GM18868 (cell line): ENCODE results near the gene RET.
A peak's percentile ranks its signal among the peaks of the same experiment; 100 is the strongest.
"Not testable (repeated sequence)": the region's sequence is repeated elsewhere in the genome, so short reads cannot be mapped to it uniquely, and the experiment has no call there.

Source experiments
- ATAC-seq: cut with Tn5 transposase; IDR thresholded peaks from one replicate; pipeline ENCODE4 v1.9.1; 2021; ENCODE audit warnings: mild to moderate bottlenecking, moderate library complexity; ENCODE audit not compliant: unreplicated experiment

The RET gene

DNA sequence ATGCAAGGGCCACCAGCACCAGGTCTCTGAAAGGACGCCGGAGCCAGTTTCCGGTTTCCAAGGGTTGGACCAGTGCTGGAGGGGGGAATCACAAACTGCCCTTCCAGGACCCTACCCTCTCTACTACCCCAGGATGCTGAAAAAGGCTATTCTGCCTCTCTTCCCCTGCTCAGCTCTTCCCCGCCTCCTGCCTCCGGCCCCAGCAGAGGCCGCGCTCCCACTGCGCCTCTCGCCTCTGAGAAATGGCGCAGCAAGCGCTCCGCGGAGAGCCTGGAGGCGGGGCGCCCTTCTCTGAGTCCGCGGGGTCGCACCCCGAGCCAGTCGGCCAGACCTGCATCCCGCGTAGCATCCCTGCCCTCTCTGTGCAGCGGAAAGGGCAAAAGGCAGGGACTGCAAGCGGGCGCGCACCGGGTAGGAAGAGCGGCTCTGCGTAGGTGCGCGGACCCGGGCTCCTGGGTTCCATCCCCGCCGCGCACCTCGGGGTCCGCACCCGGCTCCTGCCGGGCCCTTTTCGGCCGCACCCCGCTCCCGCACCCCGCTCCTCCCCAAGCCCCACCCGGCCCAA is 476 bp upstream of the RET start:
- ATAC-seq, result no peak

DNA sequence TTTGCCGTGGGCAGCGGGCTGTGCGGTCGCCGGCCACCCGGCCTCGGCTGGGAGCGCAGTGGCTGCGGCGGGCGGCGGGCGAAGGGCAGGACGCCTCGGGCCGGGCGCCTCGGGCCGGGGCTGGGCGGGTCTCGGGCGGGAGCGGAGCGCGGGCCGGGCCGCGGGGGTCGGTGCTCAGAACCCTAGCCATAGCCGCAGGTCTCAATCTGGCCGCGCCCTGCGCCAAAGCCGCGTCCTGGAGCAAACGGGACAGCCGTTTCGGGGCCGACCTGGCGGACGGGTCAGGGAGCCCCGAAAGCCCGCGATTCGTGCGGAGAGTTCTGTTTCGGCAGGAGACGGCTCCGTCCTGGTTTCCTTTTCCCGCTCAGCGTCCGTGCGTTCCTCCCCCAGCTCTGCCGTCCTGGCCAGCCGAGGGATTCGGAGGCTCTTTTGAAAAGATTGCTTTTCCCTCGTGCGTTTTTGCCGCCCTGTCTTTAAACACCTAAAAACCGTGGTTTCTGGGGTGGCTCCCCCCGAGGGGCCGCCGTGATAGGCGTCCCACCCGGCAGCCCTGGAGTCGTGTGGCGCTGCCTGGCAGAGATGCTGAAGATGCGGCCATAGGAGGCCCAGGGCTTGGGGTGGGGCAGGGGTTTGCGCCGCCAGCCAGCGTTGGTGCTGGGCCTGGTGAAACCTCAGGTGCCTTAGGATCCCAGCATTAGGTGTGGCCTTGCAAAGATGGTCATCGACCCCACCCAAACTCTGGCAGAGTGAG is 727 bp downstream of the RET start:
- no peak for ATAC-seq

DNA sequence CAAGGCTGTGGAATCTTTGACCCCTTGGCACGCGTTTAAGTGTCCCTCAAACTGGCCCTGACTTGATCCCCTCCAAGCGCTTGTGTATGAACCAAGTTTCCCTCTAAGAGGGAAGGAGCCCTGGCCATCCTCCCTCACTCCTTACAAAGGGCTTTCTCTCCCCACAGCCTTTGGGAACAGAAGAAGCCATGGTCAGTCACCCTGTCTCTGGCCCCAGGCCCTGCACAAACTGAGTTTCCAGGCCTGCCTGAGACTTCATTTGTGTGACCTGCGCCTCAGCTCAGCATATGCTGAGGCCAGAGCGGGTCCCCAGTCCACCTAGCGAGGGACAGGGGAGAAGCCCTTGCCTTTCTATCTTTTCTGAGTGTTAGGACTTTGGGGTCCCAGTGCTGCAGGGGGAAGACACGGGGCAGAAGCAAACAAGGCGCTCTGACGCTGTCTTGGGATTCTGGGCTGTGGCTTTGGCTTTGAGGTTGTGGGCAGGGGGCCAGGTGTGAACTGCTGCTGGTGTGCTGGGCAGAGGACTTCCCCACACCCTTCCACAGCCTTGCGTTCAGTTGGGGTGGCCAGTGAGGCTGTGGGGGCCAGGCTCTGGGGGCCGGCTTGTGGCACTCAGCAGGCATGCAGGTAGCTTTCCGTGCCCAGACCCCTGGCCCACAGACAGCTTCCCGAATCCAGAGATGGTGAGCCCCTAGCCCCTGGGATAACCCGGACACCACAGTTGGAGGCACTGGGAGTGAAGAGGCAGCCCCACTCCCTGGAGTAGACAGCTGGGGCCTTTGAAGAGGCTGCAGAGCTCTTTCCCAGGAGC is 1.5 kb downstream of the RET start:
- no peak for ATAC-seq

DNA sequence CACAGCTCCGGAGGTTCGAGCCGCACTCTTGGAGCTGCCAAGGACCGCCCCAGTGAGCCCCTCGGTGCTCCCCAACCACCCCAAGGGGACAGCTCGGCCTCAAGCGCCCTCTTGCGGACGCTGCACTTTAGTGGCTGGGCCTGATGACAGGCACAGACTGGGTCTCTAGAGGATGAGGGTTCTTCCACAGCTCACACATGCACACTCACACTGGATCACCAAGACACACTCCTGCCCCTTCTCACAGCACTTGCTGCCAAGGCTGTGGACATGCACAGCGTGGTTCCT is 2.1 kb downstream of the RET start:
- no peak for ATAC-seq

DNA sequence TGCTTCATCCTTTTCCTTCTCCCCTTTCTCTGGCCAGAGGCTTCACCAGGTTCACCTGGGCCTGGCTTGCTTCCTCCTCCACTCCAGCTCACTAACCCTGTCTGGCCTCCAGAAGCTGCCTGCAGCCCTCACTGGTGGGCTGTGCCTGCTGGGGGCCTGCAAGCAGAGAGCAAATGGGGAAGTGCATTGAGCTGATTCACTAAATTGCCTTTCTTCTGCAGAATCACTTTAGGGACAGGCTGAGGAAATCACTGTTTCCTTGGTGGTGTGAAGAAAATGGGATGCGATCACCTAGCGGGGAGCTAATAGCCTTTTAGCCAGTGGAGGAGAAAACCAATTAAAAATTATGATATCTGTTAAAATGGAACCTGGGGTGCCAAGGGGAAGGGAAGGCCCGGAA is 3.0 kb downstream of the RET start:
- ATAC-seq, result no peak

DNA sequence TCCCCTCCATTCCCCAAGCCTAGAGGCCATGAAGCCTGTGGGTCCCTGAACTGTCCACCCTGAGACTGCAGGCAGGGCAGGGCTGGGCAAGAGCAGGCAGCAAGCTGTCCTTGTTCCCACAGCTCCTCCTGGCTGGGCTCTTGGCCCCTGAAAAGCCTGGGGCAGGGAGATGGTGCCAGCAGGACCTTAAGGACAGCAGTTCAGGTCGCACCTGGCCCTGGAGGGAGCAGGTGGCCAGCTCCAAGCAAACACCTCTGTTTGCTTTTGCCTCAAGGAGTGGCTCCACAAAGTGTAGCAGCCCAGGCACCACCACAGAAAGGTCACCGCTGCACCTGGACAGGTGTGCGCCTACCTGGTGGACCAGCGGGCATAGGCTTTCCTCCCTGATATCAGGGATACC is 5.2 kb downstream of the RET start:
- no peak for ATAC-seq

DNA sequence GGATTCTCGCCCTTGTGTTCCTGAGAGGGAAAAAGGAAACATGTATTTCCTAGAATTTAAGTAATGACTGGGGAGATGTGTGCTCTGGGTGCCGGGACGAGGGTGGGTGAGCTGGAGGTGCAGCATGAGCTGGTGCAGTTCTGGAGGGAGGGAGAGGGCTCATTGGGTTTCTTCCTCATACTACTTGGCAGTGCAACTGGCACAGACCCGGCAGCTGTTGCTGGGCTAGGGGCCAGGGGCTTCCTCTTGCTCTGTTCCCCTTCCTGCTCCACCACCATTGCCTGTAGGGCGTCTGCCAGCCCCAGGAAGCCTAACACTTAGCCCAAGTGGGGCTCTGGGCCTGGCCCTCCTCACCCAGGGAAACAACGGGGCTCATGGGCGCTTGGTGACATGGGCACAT is 5.9 kb downstream of the RET start:
- ATAC-seq, result no peak

DNA sequence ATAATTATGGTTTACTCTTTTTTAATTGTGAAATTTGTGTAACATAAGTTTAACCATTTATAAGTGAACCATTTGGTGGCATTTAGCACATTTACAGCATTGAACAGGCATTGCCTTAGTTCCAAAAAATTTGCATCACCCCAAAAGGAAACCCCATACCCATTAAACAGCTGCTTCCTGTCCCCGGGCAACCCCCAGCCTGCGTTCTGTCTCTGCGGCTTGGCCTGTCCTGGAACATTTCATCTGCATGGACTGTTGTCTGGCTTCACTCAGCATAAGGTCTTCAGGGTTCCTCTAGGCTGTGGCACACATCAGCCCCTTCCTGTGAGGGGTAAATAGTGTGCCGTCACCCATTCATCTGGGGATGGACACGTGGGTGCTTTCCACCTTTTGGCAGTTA is 6.9 kb downstream of the RET start:
- ATAC-seq, result peak; percentile 47

DNA sequence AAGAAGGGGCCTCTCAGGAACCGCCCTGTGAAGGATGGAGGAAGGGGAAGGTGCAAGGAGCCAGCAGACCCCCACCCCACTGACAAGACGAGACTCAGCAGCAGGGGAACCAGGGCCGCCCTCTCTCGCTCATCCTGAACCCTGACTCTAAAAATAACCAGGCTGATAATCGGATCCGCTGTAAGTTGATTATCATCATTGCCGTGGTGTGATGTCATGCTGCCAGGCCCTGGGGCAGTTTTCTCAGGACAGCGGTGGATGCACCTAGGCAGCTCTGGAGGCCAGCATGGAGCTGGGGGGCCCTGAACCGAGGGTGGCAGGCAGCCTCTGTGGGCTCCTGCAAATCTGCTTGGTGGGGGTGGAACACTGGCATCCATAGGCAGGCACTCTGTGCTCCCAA is 7.9 kb downstream of the RET start:
- no peak for ATAC-seq

DNA sequence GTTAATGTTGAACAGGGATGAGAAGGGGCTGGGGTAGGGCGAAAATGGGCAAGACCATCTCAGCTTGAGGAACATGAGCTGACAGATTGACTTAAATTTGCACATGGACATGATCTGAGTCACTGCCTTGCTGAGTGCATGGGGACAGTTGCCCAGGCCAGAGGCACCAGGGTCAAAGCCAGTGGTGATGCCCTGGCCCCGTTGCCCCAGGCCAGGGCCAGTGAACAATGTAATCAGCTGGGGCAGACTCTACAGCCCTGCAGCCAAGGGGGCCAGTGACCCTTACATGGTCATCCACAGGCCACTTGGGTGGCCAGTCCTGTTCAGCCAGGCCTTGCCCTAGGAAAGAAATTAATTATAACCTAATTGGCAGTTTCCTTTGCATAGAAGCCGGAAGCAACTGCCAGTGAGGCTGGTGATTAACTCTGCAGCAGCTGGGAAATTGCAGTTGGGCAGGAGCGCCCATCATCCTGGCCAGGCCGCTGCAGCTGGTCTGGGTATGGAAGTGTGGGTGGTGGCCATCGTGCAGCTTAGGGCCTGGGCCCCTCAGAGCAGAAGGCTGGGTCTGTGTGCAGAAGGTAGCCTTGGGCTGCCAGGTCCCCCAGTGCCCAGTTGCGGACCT is 9.6 kb downstream of the RET start:
- ATAC-seq, result no peak

DNA sequence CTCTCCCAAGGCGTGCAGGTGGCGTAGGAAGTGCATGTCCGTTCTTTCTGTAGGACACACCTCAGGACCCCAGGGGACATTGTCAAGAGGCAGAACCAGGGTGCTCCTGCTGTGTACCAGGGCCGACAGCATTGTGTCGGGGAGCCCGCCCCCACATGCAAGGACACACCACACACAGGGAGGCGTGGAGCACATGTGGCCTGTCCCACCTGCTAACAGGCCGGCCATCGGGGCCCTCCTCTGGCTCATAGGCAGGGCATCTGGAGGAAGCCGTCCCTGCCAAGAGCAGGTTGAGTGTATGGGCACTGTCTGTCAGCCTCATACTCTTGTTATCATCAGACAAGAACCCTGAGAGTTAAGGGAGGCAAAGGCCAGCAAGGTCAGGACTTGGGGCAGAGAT is 12.7 kb downstream of the RET start:
- no peak for ATAC-seq

DNA sequence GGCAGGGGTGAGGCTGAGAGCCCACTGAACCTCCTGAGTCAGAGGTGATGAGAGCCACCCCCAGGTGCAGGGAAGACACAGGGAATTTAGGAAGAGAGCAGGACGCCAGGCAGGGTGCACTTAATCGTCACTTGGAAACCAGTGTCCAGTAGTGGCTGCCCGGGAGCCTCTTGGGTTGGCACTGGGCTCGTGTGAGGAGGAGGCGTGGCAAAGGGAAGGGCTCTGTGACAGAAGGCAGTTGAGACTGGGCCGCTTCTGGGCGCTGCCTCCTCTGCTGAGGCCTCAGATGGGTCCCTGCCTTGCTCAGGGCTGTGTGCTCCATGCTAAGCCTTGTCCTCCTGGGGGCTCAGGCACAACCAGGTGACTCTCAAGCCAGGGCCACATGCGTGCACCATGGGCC is 13.3 kb downstream of the RET start:
- no peak for ATAC-seq

DNA sequence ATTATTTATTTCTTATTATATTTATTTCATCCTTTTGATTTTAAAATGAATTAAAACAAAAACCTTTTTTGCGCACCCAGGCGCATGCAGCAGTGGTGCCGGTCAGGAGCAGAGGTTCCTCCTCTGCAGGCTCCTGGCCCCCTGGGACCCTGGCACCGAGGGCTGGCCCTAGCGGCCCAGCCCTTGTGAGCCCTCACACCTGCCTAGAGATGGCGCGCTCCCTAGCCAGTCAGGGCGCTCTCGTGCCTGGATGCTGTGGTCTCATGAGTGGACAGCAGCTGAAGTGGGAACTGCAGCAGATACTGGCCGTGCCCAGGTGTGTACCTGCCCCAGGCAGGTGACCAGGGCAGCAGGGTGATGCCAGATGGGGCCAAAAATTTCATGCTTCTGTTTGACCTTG is 13.8 kb downstream of the RET start:
- no peak for ATAC-seq

DNA sequence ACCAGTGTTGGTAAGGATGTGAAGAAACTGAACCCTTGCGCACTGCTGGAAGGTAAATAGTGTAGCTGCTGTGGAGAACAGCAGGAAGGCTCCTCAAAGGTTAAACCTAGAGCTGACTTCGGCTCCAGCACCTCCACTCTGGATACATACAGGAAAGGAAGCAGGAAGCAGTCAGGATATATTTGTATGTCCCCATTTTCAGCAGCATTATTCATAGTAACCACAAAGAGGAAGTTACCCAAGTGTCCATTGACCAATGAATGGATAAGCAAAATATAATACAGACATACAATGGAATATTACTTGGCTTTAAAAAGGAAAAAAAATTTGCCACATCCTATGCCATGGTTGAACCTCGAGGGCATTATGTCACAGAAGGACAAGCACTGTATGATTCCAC is 15.0 kb downstream of the RET start:
- ATAC-seq, result no peak

DNA sequence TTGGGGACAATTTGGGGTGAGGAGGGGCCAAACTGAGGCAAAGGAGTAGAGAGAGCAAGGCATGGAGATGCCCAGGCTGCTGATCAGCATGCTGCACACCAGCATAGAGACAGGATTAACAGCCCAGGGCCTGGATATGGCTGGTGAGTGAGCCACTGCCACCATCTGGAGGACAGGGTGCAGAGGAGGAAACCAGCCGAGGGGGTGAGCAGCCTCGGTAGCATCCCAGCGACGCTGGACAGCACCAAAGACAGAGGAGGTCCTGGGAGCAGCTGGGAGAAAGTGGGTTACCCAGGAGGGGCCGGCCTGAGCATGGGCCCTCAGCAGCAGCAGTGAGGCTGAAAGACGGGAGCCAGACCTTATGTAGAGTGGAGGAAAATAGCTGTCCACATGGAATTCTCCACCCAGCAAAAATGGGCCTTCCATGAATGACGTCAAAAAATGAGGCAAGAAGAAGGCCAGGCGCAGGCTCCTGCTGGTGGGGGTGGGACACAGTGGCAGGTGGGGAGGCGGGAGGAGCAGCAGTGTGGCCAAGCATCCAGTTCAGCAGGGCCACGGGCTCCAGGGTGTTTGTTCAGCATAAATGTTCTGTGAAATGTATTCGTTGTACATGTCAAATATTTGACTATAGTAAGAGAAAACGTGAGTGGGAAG is 16.7 kb downstream of the RET start:
- ATAC-seq, result no peak

DNA sequence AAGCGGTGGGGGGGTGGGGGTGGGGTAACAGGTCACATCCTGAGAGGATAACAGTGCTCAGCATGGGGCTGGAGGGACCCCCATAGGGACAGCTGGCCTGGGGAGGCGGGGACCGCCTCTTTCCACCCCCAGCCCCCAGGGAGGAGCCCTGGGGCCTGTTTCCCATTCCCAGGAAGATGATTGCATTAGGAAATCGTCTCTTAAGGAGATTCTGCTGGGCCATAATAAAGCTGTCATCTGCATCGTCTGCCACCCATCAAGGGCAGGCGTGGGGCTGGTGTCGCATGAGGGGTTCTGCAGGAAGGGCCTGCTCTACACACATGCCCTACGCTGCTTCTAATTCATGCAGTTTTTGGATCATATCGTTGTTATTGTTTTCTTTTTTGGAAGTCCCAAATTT is 17.2 kb downstream of the RET start:
- ATAC-seq, result no peak

DNA sequence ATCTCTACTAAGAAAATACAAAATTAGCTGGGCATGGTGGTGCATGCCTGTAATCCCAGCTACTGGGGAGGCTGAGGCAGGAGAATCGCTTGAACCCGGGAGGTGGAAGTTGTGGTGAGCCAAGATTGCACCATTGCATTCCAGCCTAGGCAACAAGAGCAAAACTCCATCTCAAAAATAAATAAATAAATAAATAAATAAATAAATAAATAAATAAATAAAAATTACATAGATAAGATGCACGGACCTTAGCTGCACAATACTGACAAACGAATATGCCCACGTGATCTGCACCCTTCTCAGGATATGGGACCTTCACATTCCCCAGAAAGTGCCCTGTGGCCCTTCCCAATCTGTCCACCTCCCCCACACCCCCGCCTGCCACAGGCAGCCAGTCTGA is 22.5 kb downstream of the RET start:
- not testable (repeated sequence) for ATAC-seq

DNA sequence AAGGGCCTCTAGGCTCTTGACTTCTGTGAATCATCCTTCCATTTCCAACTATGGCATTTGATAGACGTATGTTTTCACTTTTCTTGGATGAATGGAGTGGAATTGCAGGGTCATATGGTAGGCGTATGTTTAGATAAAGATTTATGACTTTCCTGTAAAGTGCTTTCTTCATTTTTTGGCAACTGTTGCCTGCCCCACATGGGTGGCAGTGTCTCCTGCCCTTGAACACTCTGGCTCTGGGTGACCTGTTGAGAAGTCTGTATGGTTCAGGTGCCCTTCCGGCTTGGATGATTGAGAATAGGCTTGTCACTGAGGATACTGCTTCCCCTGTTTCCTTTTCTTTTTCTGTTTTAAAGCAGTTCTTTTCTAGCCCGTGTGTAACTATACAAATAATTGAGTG is 23.1 kb downstream of the RET start:
- no peak for ATAC-seq

DNA sequence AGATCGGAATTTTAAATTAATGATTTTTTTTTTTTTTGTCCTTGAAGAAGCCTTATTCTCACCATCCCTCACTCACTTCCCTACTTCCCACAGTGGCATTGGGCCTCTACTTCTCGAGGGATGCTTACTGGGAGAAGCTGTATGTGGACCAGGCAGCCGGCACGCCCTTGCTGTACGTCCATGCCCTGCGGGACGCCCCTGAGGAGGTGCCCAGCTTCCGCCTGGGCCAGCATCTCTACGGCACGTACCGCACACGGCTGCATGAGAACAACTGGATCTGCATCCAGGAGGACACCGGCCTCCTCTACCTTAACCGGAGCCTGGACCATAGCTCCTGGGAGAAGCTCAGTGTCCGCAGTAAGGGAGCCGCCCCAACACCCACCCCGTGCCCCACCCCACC is 23.5 kb downstream of the RET start:
- no peak for ATAC-seq

DNA sequence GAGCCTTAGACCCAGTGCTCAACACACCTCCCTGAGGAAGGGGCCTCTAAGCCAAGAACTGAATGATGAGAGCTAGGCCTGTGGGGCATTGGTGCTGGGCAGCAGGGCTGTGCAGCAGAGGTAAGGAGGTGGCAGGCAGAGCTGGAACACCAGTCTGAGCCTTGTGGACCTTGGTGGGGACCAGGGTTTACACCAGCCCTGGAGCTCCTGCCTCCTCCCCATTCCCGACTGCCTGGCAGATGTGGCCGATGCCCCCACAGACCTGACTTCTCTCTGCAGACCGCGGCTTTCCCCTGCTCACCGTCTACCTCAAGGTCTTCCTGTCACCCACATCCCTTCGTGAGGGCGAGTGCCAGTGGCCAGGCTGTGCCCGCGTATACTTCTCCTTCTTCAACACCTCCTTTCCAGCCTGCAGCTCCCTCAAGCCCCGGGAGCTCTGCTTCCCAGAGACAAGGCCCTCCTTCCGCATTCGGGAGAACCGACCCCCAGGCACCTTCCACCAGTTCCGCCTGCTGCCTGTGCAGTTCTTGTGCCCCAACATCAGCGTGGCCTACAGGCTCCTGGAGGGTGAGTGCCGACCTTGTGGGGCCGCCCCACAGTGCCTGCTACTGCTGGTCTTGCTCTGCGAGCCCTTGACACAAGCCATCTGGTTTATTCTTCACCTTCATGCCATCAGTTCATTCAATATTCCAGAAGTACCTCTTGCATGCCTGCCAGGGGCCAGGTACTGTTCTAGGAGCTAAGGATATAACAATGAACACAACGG is 25.4 kb downstream of the RET start:
- no peak for ATAC-seq
